ENCODE data around the gene PRPF8.
"Not testable (repeated sequence)": the region's sequence is repeated elsewhere in the genome, so short reads cannot be mapped to it uniquely, and the experiment has no call there.

PRPF8 gene

DNA sequence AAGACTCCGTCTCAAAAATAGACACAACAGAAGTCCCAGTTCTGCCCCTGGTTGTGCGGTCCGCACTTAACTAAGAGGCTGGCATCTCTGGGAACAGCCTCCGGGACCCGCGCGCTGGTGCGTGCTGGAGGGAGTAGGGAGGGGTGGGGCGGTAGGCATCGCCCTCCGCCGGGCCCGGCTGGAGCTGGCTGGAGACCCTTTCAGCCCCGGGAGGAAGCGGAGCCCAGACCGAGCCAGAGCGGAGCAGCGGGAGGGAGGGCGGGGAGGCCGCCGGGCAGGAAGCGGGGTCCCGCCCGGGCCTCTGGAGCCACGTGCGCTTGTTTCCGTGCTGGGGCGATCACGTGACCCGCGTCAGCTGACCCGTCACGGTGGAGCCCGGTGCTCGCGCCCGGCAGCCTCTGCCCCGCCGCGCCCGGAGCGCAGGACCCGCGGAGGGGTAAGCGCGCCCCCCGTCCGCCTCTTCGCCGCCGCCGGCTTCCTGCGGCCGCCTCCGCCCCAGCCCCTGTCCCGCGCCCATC lies 39.7 kb upstream of the PRPF8 start, which contains the start of gene WDR81:
TSS of gene WDR81 (plus strand) at position 354 of the 518 bp plus-strand sequence. CDS start 256 bp downstream, outside the sequence.
- H3K4me3 ChIP-seq (ENCODE audit: low read depth, low read length), result peak within 1 kb of the TSS; percentile 63
- TF ChIP-seq, protein P1, sequence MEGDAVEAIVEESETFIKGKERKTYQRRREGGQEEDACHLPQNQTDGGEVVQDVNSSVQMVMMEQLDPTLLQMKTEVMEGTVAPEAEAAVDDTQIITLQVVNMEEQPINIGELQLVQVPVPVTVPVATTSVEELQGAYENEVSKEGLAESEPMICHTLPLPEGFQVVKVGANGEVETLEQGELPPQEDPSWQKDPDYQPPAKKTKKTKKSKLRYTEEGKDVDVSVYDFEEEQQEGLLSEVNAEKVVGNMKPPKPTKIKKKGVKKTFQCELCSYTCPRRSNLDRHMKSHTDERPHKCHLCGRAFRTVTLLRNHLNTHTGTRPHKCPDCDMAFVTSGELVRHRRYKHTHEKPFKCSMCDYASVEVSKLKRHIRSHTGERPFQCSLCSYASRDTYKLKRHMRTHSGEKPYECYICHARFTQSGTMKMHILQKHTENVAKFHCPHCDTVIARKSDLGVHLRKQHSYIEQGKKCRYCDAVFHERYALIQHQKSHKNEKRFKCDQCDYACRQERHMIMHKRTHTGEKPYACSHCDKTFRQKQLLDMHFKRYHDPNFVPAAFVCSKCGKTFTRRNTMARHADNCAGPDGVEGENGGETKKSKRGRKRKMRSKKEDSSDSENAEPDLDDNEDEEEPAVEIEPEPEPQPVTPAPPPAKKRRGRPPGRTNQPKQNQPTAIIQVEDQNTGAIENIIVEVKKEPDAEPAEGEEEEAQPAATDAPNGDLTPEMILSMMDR (IDR thresholded peaks at IDR 0.05; ENCODE audit: low read depth, low read length), result no peak

DNA sequence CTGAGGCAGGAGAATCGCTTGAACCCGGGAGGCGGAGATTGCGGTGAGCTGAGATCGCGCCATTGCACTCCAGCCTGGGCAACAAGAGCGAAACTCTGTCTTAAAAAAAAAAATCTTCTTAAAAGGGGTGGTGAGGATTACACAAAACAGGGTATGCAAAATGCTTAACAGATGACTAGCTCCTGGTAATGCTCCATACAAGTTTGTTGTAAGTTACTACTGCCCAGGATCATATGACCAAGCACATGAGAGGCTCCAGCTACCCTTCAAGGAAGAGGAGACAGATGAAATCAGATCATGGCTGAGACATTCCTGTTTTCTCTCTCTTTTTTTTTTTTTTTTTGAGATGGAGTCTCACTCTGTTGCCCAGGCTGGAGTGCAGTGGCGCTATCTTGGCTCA lies 37.4 kb upstream of the PRPF8 start:
- H3K4me3 ChIP-seq (ENCODE audit: low read depth, low read length), result not testable (repeated sequence)

DNA sequence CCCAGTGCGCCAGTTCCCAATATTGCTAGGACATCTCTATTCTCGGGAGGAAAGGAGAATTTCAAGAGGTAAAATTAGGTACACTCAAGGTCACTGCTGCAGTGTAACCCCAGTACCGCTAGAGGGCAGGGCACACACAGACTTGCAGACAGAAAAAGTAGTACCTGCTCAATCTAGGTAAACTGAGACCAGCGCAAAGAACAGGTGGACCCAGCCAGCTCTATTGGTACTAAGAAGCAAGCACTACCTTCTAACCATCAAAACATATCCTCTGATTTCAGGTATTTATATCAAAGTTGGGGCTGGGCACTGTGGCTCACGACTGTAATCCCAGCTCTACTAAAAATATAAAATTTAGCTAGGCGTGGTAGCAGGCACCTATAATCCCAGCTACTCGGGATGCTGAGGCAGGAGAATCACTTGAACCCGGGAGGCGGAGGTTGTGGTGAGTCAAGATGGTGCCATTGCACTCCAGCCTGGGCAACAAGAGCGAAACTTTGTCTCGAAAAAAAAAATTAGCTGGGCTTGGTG lies 36.3 kb upstream of the PRPF8 start:
- no peak overlapping the region for H3K4me3 ChIP-seq (ENCODE audit: low read depth, low read length)
- TF ChIP-seq, protein P1 (IDR thresholded peaks at IDR 0.05; ENCODE audit: low read depth, low read length), result peak; percentile 98

- H3K4me3 ChIP-seq (ENCODE audit: low read depth, low read length), result no peak overlapping the region
- TF ChIP-seq, protein P1 (IDR thresholded peaks at IDR 0.05; ENCODE audit: low read depth, low read length), result no peak
Measured at GRCh38 chr17:1718362-1719165, 33.9 kb upstream of the PRPF8 start.

DNA sequence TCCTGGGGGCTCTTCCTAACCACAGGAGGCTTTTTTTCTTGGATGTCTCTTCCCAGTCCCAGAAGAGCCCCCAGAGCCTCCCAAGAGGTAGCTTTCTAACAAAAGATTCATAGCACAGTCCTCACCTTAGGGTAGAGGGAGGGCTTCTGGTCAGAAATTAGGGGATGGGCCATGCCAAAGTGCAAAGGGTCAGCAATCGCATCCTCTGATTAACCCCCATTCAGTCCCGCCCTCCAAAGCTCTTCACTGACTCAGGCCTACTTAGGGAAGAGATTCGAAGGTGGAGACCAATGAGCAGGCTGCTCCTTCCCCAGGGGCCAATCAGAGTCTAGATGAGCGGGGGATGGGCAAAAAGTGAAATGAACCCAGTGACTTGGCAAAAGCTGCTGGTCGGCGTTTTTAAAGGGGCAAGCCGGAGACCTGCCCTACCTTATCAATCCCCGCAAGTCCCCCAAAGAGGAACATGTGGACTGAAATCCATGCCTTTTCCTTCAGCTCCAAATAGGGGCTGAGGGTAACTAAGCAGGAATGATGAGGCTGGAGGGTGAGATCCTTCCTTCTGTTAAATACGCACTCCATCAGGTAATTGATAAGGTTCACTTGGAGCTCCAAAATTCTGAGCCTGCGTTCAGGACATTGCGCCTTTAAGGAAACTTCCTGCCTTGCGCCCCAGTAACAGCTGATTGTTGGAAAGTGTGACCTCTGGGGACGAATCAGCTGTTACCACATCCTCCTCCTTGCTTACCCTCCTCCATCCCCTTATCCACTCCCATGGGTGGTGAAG lies 32.4 kb upstream of the PRPF8 start:
- TF ChIP-seq, protein P1 (IDR thresholded peaks at IDR 0.05; ENCODE audit: low read depth, low read length), result no peak
- H3K4me3 ChIP-seq (ENCODE audit: low read depth, low read length), result peak overlapping the region; percentile 78

DNA sequence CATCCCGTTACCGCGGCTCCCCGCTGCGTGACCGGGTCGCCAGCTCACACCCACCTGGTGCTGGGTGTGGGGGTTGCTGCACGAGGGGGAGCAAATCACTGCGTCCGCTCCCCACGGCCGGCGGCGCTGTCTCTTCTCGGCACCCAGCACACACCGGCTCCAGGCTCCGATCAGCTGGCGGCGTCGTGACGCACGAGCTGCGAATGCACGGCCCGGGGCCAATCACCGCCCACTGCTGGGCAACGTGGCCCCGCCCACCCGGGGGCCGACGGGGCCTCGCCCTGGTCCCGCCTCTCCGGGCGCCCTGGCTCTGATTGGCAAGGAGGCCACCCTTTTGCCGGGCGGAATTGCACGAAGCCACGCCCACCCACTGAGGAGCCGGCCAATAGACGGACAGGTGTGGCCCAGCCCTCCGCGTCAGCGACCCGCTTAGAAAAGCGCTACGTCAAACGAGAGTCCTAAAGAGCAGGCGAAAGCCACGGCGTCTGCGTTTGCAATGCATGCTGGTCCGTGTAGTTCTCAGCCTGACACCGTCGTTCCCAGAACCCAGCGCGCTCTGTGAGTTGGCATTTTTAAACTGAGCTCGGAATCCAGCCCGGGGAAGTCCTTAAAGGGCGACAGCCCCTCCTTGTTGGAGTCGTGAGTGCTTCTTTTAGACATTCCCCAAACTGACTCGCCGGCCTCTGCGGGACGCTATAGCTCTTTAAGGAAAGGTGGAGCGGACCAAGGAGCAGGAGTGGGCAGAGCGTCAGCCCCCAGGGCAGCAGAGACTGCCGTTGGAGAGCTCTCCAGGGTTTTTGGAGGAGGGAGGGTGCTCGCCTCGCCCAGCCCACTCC lies 31.6 kb upstream of the PRPF8 start:
- H3K4me3 ChIP-seq (ENCODE audit: low read depth, low read length), result peak overlapping the region; percentile 88
- TF ChIP-seq, protein P1 (IDR thresholded peaks at IDR 0.05; ENCODE audit: low read depth, low read length), result no peak

GRCh38 chr17:1715803-1716075 lies 31.1 kb upstream of the PRPF8 start:
- peak overlapping the region; percentile 88 for H3K4me3 ChIP-seq (ENCODE audit: low read depth, low read length)
- TF ChIP-seq, protein P1 (IDR thresholded peaks at IDR 0.05; ENCODE audit: low read depth, low read length), result no peak
